HepG2 (cell line): ENCODE measurements around the gene ADCY7. TPM values are rescaled to one million over a fixed set of nuclear protein-coding genes. Genes with fewer than 3 reads are reported as not detected.
A peak's percentile ranks its signal among the peaks of the same experiment; 100 is the strongest.

ENCODE experiments used
- ATF1 ChIP-seq: IDR thresholded peaks from 2 replicates; pipeline ENCODE4 v1.6.1; 2016; ENCODE audit warnings: mild to moderate bottlenecking, control low read depth
- CBX5 ChIP-seq: sonication (generic); formaldehyde crosslinking; IDR thresholded peaks from 2 replicates; pipeline ENCODE4 v1.4.0; 2020; ENCODE audit warnings: missing genetic modification reagents, borderline replicate concordance
- MAZ ChIP-seq, 2 experiments: sonication (generic) in 1 of 2; formaldehyde crosslinking in 1 of 2; IDR thresholded peaks; 2 replicates each; pipeline versions ENCODE4 v1.5.0 to v1.6.1; 2012 to 2020; ENCODE audit warnings: low read depth in 2 of 2, mild to moderate bottlenecking in 2 of 2, borderline replicate concordance in 1 of 2, improper control_type of control experiment in 1 of 2, low read length in 1 of 2, missing genetic modification reagents in 1 of 2, moderate library complexity in 1 of 2
- POLR2A ChIP-seq, 2 experiments: IDR thresholded peaks; 2 replicates each; pipeline ENCODE4 v1.6.1; 2011; ENCODE audit warnings: low read depth in 2 of 2, low read length in 2 of 2, mild to moderate bottlenecking in 1 of 2, moderate library complexity in 1 of 2; ENCODE audit not compliant: insufficient read depth in 1 of 2
- SOX6 ChIP-seq, 2 experiments: fragments of 450-650 bp in 1 of 2; sonication (generic) in 1 of 2; formaldehyde crosslinking in 1 of 2; IDR thresholded peaks; 2 replicates each; pipeline versions ENCODE4 v1.4.0 to v1.6.1; 2017 to 2020; ENCODE audit warnings: antibody characterized with exemption in 1 of 2, mild to moderate bottlenecking in 1 of 2, missing genetic modification reagents in 1 of 2
- SPEN ChIP-seq: sonication (generic); formaldehyde crosslinking; IDR thresholded peaks from 2 replicates; pipeline ENCODE4 v1.5.1; 2020; ENCODE audit warnings: low read depth, mild to moderate bottlenecking, missing genetic modification reagents
- SRY ChIP-seq: sonication (generic); formaldehyde crosslinking; IDR thresholded peaks from 2 replicates; pipeline ENCODE4 v1.8.0; 2022; ENCODE audit warnings: mild to moderate bottlenecking, missing genetic modification reagents
- TRIM24 ChIP-seq: sonication (generic); formaldehyde crosslinking; IDR thresholded peaks from 2 replicates; pipeline ENCODE4 v1.8.0; 2022; ENCODE audit warnings: mild to moderate bottlenecking, missing genetic modification reagents
- ZNF274 ChIP-seq: sonication (generic); formaldehyde crosslinking; IDR thresholded peaks from 2 replicates; pipeline ENCODE4 v1.5.1; 2020; ENCODE audit warnings: mild to moderate bottlenecking, missing genetic modification reagents
- ZNF333 ChIP-seq: sonication (generic); formaldehyde crosslinking; IDR thresholded peaks from 2 replicates; pipeline ENCODE4 v1.4.0; 2020; ENCODE audit warnings: mild to moderate bottlenecking, missing genetic modification reagents, borderline replicate concordance
- ZNF747 ChIP-seq: sonication (generic); formaldehyde crosslinking; IDR thresholded peaks from 2 replicates; pipeline ENCODE4 v1.8.1; 2023; ENCODE audit warnings: missing genetic modification reagents, mild to moderate bottlenecking, borderline replicate concordance
- ZNF772 ChIP-seq: sonication (generic); formaldehyde crosslinking; IDR thresholded peaks from 2 replicates; pipeline ENCODE4 v1.5.0; 2020; ENCODE audit warnings: mild to moderate bottlenecking, missing genetic modification reagents
- ZNF776 ChIP-seq: sonication (generic); formaldehyde crosslinking; IDR thresholded peaks from 2 replicates; pipeline ENCODE4 v1.4.0; 2020; ENCODE audit warnings: mild to moderate bottlenecking, missing genetic modification reagents
- polyA plus RNA-seq, 8 experiments: library from polyadenylated mRNA; depleted of rRNA in 3 of 8; stranded (reverse) in 7 of 8; unstranded in 1 of 8; fragments of >200 nt; fragmentation: Illumina TruSeq in 4 of 8; extraction: Trizol in 4 of 8; gene quantifications; 2 replicates each; pipeline versions ENCODE4 v1.2.1 to v1.2.3, GENCODE V29; 2011 to 2016; ENCODE audit warnings: low read depth in 4 of 8, missing spikeins in 1 of 8, mixed read lengths in 1 of 8; ENCODE audit not compliant: insufficient read depth in 1 of 8
- total RNA-seq, 5 experiments: library from RNA; depleted of rRNA; stranded (reverse); fragments of >200 nt; fragmentation: Illumina TruSeq; extraction: Trizol; gene quantifications; 2 replicates each; pipeline ENCODE4 v1.2.3, GENCODE V29; 2016; ENCODE audit warnings: low read depth in 1 of 5
- TF ChIP-seq, protein P1 (sequence below): sonication (generic); formaldehyde crosslinking; conservative IDR thresholded peaks from 2 replicates; pipeline ENCODE4 v1.8.0; 2022; ENCODE audit warnings: mild to moderate bottlenecking, moderate library complexity, missing genetic modification reagents
- TF ChIP-seq, protein P2 (sequence below): sonication (generic); formaldehyde crosslinking; IDR thresholded peaks from 2 replicates; pipeline ENCODE4 v1.4.0; 2020; ENCODE audit warnings: mild to moderate bottlenecking, low read depth, missing genetic modification reagents

The ADCY7 gene
- total and polyA plus RNA-seq, 2 of the 13 experiments (the other 11 are each of a cell fraction or from before 2014, with no cell fraction given) = 2.2 to 4.3 TPM

DNA sequence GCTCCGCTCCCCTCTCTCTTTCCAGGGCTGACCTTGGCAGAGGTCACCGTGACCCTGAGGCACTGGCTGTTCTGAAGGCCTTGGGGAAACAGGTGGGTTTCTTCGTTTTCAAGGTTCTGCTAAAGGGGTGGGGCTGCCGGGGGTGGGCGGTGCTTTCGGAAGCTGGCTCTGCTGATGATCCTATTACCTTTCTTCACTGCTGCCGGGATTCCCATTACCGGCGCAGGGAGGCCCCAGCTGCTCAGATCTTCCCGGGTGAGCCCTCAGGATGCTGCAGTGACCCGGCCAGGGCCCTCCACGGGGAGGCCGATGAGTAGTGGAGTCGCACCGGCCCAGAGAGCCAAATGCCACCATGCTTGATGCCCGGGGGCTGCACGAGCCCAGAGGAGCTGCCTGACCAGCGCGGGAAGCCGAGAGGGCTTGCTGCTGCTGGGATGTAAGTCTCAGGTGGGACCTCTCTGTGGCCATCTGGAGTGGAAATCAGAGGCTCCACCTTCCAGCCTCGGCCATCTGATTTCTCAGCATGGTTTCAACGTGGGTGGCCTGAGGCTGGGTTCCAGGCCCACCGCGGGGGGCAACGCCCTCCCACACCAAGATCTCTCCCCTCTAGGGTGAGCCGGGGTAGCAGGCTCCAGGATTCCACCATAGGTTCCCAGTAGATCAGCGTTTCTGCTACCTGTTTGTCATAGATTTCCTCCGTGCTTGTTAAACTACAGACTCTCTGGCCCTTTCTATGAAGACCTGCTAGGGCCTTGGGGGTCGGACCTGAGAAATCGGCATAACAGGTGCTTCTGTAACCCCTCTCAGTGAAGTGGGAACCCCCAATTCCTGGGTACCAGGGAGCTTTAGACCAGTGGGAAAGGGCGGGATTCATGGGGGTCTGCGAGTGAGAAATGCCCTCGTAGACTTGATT, 21.6 kb upstream of the ADCY7 start (continued):
- TF ChIP-seq ZNF274 (CRISPR knock-in tag) = 0 out of 2 replicates have a peak, but pooled peaks have one; percentile 18
- no peak for TF ChIP-seq SPEN (CRISPR knock-in tag)
- TF ChIP-seq, protein P1, sequence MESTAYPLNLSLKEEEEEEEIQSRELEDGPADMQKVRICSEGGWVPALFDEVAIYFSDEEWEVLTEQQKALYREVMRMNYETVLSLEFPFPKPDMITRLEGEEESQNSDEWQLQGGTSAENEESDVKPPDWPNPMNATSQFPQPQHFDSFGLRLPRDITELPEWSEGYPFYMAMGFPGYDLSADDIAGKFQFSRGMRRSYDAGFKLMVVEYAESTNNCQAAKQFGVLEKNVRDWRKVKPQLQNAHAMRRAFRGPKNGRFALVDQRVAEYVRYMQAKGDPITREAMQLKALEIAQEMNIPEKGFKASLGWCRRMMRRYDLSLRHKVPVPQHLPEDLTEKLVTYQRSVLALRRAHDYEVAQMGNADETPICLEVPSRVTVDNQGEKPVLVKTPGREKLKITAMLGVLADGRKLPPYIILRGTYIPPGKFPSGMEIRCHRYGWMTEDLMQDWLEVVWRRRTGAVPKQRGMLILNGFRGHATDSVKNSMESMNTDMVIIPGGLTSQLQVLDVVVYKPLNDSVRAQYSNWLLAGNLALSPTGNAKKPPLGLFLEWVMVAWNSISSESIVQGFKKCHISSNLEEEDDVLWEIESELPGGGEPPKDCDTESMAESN = no peak
- TF ChIP-seq TRIM24 (CRISPR knock-in tag) = no peak
- no peak for TF ChIP-seq CBX5 (CRISPR knock-in tag)
- TF ChIP-seq, protein P2, sequence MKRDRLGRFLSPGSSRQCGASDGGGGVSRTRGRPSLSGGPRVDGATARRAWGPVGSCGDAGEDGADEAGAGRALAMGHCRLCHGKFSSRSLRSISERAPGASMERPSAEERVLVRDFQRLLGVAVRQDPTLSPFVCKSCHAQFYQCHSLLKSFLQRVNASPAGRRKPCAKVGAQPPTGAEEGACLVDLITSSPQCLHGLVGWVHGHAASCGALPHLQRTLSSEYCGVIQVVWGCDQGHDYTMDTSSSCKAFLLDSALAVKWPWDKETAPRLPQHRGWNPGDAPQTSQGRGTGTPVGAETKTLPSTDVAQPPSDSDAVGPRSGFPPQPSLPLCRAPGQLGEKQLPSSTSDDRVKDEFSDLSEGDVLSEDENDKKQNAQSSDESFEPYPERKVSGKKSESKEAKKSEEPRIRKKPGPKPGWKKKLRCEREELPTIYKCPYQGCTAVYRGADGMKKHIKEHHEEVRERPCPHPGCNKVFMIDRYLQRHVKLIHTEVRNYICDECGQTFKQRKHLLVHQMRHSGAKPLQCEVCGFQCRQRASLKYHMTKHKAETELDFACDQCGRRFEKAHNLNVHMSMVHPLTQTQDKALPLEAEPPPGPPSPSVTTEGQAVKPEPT (CRISPR knock-in tag) = no peak
- TF ChIP-seq ZNF776 (CRISPR knock-in tag) = peak; percentile 80; the same call in 1 of the 2 replicates
- no peak for TF ChIP-seq ATF1 (CRISPR knock-in tag)
- TF ChIP-seq ZNF747 (CRISPR knock-in tag) = 0 out of 2 replicates have a peak, but pooled peaks have one; percentile 28
- TF ChIP-seq SRY (CRISPR knock-in tag) = no peak
- 0 out of 2 replicates have a peak, but pooled peaks have one; percentile 23 for TF ChIP-seq ZNF772 (CRISPR knock-in tag)
- 0 out of 2 replicates have a peak, but pooled peaks have one; percentile 43 for TF ChIP-seq ZNF333
- no peak for TF ChIP-seq SOX6 (IDR thresholded peaks at IDR 0.05)
- no peak for TF ChIP-seq SOX6 (CRISPR knock-in tag; IDR thresholded peaks at IDR 0.05)
- no peak for TF ChIP-seq MAZ (IDR thresholded peaks at IDR 0.05; ENCODE audit: borderline replicate concordance, low read depth, low read length)
- TF ChIP-seq MAZ (CRISPR knock-in tag; IDR thresholded peaks at IDR 0.05; ENCODE audit: low read depth) = 0 out of 2 replicates have a peak, but pooled peaks have one; percentile 54
- no peak for TF ChIP-seq POLR2A (IDR thresholded peaks at IDR 0.05; ENCODE audit: insufficient read depth in 1 of 2, low read depth in 2 of 2, low read length in 2 of 2)
- TF ChIP-seq, all 625 proteins: peak for 15
